Stimulated activated CD8-positive, alpha-beta memory T cell treated with anti-CD3 and anti-CD28 coated beads, Interleukin-7, amount 100 ng/mL, for 48 hours (primary cell): Measurements from ENCODE around the gene ZNF700.
"Not testable (repeated sequence)": the region's sequence is repeated elsewhere in the genome, so short reads cannot be mapped to it uniquely, and the experiment has no call there.

Source experiments
- DNase-seq, 2 donors: peaks; one replicate each; pipeline ENCODE4 v3.0.0-alpha.2; 2020; ENCODE audit warnings: low read depth in 1 of 2; ENCODE audit errors: extremely low read depth in 1 of 2

Gene ZNF700

DNA sequence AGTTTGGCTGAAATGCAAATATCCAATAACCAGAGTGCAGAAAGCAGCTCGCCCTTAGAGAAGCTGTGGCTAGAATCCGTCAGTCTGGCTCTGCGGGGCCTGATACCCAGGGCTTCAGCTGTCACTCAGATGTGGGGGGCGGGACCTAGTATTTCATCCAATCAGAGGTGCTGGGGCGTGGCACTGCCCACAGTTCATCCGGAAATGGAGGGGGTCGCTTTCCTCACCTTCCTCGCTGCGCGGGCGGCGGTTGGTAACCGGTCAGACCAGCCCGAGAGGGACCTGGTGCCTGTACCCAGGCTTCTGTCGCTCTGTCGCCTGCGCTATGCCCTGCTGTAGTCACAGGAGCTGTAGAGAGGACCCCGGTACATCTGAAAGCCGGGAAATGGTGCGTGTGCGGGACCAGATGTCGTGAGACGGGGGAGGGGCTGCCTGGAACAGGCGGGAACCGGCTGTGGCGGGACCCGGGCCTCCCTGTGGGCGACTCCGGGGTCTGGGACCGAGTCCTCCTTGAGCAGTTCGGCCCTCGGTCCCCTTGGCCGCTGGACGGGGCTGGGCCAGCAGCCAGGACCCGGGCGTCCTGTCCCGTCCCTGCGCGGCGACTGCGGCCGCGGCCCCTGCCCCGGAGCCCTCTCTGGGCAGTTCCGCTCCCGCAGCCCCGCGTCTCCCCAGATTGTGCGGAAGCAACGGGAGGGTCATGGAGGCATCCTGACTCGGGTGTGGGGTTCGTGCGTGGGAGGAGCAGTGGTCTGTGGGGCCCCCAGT lies at the start of gene ZNF700:
ZNF700 (plus strand) TSS at position 222 of the 765 bp plus-strand sequence; CDS start at position 326, 104 bp downstream.
- peak; percentile 79 to 94 for DNase-seq

GRCh38 chr19:11879687-11880266 lies 45.1 kb upstream of the ZNF700 start:
- peak in 1 of 2 donors; percentile 22 for DNase-seq

DNA sequence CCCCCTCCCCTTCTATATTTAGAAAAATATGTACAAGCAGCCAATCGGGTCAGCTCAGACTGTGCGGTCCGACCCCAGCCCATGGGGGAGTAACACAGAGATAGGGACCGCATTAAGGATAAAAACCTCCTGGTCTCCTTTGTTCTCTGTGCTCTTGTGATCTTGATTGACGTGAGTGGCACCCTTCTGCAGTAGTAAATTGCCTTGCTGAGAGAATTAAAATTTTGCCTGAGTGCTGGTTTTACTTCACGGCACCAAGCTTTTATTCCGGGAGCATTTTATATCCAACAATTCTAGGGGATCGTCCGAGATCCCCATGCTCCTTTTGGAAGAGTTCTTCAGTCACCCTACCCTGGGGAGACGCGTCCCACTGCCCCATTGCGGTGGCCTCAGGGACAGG lies 44.3 kb upstream of the ZNF700 start:
- no peak for DNase-seq

DNA sequence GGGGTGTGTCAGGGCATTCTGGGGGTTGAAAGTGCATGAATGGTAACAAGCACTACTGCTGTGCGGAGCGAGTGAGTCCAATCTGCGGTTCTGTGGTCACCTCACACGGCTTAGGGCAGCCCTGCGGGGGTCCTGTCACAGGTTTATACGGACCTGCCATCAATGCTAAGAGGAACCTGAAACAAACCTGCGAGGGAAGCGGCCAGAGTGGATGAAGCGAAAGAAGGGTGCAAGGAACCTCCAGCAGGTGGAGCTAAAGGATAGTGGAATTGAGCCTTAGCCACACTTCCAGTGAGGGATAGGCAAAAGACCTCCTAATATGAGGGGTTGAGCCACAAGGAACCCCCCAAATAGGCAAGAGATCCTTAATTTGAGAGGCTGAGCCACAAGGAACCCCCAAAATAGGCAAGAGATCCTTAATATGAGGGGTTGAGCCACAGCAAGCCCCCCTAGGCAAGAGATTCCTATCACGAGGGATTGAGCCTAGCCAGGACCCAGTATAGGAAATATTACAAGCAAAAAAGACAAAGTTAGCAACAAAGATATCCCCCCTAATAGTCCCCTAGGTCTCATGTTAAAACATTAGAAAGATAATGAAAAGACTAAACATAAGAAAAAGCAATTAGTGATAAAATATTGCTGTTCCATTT lies 43.6 kb upstream of the ZNF700 start:
- peak in 1 of 2 donors; percentile 33 for DNase-seq

- DNase-seq = no peak
These were observed 42.3 kb upstream of the ZNF700 start for GRCh38 chr19:11882606-11883005.

GRCh38 chr19:11887234-11887610 lies 37.7 kb upstream of the ZNF700 start:
- DNase-seq = no peak

- DNase-seq = peak; percentile 23 to 62
These were observed 37.0 kb upstream of the ZNF700 start, which contains the start of gene ZNF69 for GRCh38 chr19:11887611-11888531. Gene ZNF69 (plus strand): TSS chr19:11887782. CDS start chr19:11887924, 142 bp downstream.

- DNase-seq = not testable (repeated sequence)
These were observed 35.0 kb upstream of the ZNF700 start for GRCh38 chr19:11889901-11890300.

GRCh38 chr19:11890634-11891033 lies 34.3 kb upstream of the ZNF700 start:
- no peak for DNase-seq

DNA sequence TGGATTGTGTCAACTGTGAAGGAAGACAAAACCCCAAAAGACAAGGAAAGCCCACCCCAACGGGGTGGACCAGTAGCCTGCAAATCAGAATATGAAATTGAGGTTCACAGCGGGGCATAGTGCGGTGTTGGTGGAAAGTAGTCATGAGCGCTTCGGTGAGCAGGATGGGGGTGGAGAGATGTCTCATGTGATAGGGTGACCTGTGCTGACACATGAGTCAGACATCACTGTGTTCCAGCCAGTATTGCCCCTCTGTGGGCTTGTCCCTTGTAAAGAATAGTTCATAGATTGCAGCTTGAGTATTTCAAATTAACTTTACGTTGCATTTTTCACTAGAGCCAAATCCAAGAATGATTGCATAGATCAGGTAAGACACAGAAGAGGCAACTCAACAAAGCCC lies 30.1 kb upstream of the ZNF700 start:
- DNase-seq = no peak

DNA sequence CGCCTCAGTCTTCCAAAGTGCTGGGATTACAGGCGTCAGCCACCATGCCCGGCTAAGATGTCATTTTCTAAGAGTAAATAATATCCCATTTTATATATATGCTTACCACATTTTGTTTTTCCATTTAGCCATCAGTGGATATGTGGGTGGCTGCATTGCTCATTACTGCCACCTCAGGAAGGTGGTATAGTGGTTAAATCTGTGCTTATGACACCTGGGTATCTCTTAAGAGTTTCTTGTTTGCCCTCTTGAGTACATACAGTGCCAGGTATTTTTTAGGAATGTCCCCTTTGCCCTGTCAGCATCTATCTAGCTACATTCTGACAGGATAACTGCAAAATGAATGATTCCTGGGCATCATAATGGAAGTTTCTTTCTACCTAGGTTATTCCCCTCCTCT lies 22.7 kb upstream of the ZNF700 start:
- no peak for DNase-seq

DNA sequence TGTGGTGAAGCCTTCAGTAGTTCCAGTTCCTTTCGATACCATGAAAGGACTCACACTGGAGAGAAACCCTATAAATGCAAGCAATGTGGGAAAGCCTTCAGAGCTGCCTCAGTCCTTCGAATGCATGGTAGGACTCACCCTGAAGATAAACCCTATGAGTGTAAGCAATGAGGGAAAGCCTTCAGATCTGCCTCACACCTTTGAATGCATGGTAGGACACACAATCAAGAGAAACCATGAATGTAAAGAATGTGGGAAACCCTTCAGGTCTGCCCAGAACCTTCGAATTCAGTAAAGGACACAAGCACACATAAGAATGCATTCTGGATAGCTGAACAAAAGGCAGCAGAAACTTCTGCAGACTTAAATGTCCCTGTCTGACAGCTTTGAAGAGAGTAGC lies 19.0 kb upstream of the ZNF700 start:
- no peak for DNase-seq

- DNase-seq = not testable (repeated sequence)
These were observed 13.0 kb upstream of the ZNF700 start for GRCh38 chr19:11911937-11912336.

DNA sequence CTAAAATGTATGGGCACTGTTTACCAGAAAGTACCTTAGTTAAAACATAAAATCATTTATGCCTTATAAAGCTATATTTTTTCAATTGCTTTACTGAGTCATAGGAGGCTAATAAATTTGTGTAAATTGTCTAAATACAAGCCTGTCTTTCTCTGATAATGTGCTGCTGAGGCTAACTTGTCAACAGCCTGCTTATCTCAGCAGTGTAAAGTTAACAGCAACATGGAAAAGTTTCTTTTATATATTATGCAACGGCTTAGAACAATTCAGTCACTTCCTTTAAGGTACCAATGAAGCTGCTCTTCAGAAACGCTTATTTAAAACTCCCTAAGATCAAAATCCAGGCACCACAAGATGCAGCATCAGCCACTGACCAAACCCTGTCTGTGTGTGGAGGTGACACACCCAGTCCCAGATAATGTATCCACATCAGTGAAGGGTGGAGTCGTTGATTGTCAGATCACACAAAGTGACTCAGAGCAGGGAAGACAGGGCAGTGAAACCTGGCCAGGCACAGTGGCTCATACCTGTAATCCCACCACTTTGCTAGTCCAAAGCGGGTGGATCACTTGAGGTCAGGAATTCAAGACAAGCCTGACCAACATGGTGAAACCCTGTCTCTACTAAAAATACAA lies 10.4 kb upstream of the ZNF700 start:
- DNase-seq = not testable (repeated sequence)

DNA sequence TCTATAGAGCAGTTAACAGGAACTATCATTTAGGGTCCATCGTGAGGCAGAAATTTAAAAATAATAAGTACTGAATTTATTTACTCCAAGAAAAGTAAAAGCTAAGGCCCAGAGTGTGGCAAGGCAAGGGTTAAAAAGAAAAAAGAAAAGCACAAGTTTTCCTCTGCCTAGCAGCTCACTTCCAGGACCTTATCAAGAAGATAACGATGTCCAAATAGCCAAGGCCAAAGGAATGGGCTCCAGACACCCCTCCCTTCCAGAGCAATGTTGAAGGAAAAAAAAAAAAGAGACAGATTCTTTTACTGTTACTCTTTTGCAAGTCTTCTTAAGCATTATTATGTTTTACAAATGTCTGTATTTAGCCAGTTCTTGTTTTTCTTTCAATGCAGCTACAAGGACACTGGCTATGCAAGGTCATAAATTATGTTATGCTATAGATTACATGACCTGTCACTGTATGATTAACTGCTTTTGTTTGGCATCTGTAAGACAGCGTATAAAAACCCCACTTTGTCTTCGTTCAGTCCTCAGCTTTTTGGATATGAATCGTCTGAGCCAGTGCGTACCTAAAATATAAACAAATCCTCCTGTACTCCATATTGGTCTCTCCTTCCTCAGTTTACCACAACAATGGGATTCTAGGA lies 2.9 kb upstream of the ZNF700 start:
- DNase-seq = no peak

- not testable (repeated sequence) for DNase-seq
These were observed 812 bp downstream of the ZNF700 start for GRCh38 chr19:11925651-11926187.

DNA sequence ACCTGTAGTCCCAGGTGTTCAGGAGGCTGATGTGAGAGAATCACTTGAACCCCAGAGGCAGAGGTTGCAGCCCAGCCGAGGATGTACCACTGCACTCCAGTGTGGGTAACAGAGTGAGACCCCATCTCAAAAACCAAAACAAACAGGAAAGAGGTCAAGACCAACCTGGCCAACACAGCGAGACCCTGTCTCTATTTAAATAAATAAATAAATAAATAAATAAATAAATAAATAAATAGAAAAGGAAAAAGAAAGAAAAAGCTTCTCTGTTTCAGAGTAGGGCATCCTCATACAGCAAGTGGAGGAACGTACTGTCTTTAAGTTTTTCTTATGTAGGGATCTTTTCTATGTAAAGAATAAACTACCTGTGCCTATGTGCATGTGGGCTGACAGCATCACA lies 2.3 kb downstream of the ZNF700 start:
- no peak for DNase-seq

- DNase-seq = no peak
These were observed 6.1 kb downstream of the ZNF700 start for GRCh38 chr19:11931051-11931450.

DNA sequence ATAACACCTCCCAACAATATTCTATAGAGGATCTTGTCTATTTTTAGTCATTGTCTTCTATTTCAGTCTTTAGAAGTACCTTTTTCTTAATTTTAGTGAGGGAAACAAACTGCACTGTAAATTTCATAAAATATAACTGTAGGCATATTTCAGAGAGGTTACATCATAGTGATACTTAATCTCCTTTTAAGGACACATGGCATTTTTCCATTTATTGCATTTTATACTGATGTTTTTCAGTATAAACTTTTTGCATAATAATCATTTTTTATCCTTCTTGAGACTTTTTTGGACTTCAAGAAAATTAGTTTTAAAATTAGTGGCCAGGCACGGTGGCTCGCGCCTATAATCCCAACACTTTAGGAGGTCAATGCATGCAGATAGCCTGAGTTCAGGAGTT lies 6.6 kb downstream of the ZNF700 start:
- DNase-seq = no peak

DNA sequence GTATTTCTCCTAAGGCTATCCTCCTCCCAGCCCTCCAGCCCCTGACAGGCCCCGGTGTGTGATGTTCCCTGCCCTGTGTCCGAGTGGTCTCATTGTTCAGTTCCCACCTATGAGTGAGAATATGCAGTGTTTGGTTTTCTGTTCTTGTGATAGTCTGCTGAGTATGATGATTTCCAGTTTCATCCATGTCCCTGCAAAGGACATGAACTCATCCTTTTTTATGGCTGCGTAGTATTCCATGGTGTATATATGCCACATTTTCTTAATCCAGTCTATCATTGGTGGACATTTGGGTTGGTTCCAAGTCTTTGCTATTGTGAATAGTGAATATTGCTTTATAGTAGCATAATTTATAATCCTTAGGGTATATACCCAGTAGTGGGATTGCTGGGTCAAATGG lies 10.9 kb downstream of the ZNF700 start:
- not testable (repeated sequence) for DNase-seq
